DMS114 treated with DMSO at 0.1 percent for 48 hours (cell line): ENCODE measurements around the gene HEPN1.

Source experiments
- DNase-seq: peaks from one replicate; lab custom pipeline; 2025; ENCODE audit not compliant: unreplicated experiment; lab: John Stamatoyannopoulos, UW

The HEPN1 gene

GRCh38 chr11:124918950-124919349, at the start of gene HEPN1:
Gene HEPN1 (plus strand): TSS chr11:124919250.
- DNase-seq, result no peak

DNA sequence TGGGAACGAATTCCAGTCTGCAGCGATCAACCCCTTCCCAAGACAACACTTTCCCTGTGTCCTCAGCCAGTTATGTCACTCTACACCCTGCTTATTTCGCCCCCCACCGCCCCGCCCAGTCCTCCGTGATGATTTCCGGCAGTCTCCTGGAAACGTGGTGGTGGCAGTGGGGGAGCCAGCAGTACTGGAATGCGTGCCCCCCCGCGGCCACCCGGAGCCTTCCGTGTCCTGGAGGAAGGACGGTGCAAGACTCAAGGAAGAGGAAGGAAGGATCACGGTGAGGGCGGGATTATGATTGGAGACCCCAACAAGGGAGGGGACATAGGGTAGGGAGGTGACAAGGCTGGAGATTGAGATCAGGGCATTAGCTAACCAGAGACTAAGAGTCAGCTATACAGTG, 49.7 kb upstream of the HEPN1 start:
- DNase-seq, result no peak

DNA sequence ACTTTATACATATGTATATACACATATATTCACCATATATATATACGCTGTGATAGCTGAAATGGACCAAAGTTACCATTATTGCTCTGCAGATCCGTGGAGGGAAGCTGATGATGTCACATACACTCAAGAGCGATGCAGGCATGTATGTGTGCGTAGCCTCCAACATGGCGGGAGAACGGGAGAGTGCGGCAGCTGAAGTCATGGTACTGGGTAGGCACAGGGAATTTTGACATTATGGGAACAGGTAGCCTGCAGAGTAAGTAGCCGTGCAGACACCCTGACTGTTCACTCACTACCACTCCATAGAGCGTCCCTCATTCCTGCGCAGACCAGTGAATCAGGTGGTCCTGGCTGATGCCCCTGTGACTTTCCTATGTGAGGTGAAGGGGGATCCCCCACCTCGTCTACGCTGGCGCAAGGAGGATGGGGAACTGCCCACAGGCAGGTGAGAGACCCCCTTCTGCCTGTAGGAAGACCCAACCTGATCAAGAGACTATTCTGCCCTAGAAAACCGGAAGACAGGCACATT, 49.1 kb upstream of the HEPN1 start:
- DNase-seq, result no peak

DNA sequence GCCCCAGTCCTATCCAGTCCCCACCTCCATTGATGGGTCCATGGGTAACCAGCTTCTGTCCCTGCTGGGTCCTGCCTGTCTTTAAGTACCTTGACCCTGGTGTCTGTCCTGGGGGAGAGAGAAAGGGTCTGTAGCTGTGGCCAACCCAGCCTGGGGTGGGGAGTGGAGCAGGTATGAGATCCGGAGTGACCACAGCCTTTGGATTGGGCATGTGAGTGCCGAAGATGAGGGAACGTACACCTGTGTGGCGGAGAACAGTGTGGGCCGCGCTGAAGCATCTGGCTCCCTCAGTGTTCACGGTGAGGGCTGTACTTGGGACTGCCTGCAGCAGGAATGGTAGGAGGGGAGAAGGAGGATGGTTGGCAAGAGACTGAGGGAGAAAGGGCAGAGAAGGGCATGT, 48.6 kb upstream of the HEPN1 start:
- DNase-seq, result no peak

DNA sequence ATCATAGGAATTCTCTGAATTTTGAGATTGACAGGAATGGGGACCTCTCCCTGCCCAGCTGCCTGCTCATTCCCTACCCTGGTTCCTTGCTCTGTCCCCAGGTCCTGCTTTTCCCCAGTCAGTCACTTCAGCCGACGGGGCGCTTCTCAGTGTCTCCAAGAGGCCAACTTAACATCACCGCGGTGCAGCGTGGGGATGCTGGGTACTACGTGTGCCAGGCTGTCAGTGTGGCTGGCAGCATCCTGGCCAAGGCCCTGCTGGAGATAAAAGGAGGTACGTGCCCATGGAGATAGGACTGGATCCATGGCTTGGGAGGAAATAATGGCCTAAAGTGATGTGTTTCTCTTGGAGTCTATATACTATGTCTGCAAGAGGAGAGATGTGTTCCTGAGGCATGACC, 46.8 kb upstream of the HEPN1 start:
- DNase-seq, result no peak

- no peak for DNase-seq
Observed at GRCh38 chr11:124872741-124873140, 46.3 kb upstream of the HEPN1 start.

GRCh38 chr11:124873951-124874350, 45.1 kb upstream of the HEPN1 start:
- DNase-seq, result no peak

DNA sequence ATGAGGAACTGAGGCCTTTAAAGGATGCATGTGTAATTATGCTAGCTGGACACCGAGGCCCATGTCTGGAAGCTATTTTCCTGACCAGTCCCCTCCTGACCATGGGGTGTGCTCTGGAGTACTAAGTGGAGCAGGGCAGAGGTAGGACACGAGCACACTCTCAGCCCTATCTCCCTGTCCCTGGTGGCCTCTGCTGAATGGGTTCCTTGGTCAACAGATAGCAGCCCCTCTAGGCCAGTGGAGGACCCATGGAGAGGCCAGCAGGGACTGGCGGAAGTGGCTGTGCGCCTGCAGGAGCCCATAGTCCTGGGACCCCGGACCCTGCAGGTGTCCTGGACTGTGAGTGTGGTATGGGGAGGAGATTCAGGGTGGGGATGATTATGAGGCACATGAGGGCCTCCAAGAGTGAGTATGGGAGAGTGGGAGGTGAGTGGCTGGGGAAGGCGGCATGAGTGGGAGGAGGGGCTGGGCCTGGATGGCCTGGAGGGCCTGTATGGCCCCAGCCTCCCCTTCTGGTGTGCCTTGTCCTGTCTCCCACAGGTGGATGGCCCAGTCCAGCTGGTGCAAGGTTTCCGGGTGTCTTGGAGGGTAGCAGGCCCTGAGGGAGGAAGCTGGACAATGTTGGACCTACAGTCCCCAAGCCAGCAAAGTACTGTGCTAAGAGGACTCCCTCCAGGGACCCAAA, 44.3 kb upstream of the HEPN1 start:
- DNase-seq, result no peak

DNA sequence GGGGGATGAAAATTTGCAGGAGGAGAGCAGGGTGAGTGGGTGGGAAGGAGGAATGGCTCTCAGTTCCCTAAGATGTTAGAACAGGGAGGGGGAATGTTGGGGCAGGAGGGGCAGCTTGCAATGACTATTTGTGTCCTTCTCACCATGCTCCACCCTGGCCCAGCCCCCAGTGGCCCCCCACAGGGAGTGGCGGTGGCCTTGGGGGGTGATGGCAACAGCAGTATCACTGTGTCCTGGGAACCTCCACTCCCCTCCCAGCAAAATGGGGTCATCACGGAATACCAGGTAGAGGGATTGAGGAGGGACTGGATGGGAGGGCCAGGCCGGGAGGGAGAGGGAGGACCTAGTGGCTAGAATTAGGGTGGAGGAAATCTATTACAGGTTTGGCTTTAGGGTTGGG, 43.6 kb upstream of the HEPN1 start:
- no peak for DNase-seq

GRCh38 chr11:124875943-124876817, 42.9 kb upstream of the HEPN1 start:
- DNase-seq, result peak; percentile 63

DNA sequence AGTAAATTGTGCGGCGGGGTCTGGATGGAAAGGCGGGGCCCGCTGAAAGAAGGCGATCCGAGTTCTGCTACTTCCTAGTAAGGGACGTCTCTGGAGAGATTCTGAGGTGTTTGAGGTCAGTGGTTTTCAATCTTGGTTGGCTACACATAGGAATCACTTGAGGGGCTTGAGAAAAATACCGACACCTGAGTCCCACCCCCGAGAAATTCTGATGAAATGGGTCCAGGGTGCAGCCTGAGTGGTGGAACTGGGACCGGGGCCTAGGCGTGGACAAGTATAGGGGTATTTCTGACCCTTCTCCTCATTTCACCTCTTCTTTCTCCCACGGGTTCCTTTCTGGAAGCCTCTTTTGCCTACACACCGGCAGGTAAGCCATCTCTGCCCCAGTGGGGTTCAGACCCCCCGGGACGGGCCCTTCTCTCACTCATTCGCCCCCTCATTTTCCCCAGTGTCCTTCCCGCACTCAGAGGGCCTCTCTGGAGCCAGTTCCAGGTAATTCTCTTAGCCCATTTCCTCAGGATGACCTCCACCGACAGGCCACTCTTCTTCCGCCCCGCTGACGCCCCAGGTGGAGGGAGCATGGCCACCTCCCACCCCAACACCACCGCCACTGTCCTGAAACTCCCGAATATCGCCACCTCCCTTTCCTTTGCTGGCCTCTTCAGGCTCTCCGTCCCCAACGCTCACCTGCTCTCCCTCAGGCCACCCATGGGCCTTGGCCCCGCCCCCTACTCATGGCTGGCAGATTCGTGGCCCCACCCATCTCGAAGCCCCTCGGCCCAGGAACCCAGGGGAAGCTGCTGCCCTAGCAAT, 42.0 kb upstream of the HEPN1 start:
- no peak for DNase-seq

- DNase-seq, result no peak
Observed at GRCh38 chr11:124877631-124877909, 41.5 kb upstream of the HEPN1 start.

DNA sequence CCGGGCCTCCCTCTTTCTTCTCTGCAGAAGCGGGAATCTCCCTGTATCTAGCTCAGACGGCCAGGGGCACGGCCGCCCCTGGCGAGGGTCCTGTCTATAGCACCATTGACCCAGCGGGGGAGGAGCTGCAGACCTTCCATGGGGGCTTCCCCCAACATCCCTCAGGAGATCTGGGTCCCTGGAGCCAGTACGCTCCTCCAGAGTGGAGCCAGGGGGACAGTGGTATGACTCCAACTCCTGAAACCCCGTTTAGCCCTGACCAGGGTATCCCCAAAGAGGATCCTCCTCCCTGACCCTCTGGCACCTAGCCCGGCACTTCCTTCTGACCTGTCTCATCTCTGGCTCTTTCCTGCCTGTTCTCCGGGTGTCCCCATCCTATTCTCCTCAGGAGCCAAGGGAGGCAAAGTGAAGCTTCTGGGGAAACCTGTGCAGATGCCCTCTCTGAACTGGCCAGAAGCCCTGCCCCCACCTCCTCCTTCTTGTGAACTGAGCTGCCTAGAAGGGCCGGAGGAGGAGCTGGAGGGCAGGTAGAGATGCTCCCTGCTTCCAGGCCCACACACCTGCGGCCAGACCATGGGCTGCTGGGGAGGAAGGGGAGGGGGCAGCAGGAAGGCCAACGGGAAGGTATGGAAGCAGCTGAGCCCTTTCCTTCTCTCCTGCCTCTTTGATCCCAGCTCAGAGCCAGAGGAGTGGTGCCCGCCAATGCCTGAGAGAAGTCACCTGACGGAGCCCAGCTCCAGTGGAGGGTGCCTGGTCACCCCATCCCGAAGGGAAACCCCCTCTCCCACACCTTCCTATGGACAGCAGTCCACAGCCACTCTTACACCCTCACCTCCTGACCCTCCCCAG, 40.9 kb upstream of the HEPN1 start:
- DNase-seq, result no peak

DNA sequence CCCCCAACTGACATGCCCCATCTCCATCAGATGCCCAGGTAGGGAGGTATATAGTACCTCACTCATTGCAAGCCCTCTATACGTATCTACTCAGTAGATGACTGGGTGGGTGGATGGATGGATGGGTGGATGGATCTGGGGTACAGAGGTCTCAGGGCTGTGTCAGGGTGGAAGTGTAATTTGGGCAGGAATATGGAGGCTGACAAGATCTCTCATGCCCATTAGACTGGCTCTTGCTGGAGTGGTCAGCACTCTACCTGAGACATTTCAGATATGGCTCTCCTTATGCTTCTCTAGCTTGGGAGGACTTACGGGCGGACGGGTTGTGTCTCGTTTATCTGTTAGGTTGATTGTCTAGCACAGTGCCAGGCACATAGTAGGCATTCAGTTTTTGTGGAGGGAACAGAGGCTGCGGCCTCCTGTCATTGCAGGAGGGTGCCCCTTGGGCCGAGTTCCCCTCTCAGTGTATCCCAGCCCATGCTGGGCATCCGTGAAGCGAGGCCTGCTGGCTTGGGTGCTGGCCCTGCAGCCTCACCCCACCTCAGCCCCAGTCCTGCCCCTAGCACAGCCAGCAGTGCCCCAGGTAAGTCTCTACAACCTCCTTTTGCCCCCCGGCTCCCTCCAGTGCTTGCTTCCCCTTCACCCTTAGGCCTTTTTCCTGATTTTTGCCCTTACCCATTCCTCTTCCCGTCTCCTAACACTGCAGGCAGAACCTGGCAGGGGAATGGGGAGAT, 40.1 kb upstream of the HEPN1 start:
- no peak for DNase-seq

GRCh38 chr11:124879493-124880289, 39.4 kb upstream of the HEPN1 start:
- DNase-seq, result no peak

DNA sequence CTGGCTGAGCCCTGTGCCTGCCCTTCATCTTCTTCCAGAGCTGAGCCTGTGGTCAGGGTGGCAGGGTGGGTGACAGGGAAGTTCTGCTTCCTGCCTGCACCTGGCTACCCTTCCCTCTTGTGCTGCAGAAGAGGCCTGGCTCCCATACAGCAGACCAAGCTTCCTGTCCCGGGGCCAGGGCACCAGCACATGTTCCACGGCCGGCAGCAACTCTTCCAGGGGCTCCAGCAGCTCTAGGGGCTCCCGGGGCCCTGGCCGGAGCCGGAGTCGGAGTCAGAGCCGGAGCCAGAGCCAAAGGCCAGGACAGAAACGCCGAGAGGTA, 38.8 kb upstream of the HEPN1 start:
- DNase-seq, result no peak

DNA sequence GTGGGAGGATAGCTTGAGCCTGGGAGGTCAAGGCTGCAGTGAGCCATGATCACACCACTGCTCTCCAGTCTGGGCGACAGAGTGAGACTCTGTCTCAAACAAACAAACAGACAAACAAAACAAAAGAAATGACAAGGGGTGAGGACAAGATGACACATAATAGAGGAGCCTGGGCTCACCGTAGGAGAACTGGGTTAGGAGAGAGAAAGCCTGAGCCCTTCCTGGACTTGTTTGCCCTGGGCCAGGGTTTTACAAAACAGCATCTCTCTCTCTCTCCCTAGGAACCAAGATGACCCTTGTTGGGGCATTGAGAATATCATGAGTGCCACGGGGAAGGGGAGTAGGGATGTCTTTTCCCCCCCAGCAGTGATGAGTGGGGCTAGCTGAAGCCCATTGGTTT, 38.1 kb upstream of the HEPN1 start:
- no peak for DNase-seq

DNA sequence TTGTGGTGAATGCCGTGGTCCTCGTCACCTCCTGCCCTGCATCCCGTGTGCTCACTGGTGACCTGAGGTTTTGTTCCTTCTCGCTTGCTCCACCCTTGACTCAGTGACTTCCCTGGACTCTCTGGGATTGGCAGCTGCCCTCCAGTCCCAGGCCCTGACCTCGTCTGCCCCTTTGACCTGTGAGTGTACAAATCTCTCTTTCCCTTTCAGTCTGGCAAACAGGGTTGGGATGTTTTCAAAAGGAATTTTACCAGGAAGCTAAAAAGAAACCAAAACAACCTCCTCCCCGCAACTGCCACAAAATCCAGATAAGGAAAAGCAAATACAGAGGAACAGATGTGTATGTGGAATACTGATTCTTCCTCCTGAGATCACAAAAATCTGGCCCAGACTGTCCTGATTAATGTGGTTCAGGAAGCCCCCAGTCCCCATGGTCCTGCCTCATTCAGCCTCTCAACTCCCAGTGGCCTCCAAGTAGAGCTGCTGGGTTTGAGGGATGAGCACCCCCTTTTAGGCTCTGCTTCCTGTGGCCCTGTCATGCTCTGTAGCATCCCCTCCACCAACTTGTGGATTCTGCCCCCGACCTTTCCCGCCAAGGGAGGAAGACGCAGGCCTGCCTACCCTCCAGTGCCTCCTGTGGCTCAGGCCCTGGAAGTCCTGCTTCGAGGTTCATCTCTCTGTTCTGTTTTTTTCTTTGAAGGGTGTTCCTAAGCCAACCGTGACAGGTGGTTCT, 36.5 kb upstream of the HEPN1 start:
- no peak for DNase-seq

- DNase-seq, result no peak
Observed at GRCh38 chr11:124884340-124884739, 34.7 kb upstream of the HEPN1 start.
